HK-2 (cell line): ENCODE measurements around the gene HOXA3.

Source experiments
- DNase-seq: peaks from one replicate; pipeline ENCODE4 v3.0.0-alpha.2; 2018; ENCODE audit not compliant: unreplicated experiment

Gene HOXA3

DNA sequence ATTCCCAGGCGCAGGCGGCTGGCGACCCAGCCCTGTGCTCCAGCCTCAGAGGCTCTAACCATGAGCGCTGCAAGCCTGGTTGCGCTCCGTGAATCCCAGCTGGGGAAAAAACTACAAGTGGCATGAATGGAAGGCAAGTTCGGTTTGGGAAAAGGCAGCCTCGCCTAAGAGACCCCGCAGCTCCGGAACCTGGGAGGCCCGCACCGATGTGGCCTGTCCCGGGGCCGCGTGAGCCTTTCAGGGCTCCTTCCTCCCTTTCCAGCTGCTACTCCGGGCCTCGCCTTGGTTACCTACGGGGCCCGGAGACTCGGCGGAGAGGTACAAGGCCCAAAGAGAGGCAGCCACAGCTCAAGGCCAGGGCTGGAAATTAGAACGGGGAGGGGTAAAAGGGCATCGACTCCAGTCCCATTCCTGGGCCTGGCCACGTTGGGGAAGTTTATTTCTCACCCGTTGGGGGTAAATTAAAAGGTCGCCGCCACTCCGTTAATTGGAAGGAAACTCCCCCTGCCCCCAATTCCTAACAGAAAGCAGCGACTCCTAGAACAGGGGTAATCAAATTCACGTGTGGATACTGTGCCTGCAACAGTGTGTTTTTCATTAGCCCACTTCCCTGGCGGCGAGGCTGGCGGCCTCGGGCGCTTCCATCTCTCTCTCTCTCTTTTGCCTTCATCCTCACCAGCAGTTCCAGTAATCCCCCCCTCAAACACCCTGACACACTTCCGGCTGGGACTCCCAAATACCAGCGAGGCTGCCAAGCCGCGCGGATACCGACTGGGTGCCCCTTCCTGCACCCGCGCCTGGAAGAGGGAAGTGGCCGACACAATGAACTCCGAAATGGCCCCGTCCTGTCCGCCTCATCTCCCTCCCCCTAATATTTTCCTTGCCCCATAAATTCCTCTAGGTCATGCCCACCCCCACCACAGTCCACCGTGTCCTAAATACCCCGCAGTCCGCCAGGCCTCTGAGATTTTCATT, 14.4 kb upstream of the HOXA3 start:
- DNase-seq, result peak; percentile 83

DNA sequence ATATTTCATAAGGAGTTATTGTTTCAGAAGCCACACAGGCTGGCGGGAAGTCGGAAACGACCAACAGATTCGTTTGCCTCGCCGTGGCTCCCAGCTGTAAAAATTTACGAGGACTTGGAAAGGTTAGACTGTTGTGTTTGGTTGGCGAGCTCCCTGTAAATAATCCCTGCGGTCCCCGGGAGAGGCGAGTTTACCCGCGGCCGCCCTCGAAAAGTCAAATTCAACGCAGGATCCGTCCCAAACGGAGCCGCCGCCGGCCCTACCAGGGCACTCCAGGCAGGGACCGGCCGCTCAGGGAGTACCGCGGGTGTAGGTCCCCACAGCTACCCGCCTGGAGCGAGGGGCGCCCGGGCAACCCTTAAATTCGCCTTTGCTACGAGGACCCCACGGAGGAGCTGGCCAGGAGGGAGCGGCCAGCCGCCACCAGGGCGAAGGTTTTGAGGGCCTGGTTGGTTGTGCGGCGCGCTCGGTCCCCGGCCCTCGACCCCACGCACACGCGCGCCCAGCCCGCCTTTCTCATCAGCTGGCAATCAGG, 13.7 kb upstream of the HOXA3 start:
- peak; percentile 56 for DNase-seq

GRCh38 chr7:27165089-27165995, 13.0 kb upstream of the HOXA3 start, which contains the start of gene HOXA9:
HOXA9 (minus strand) TSS chr7:27165537; CDS start chr7:27165457, 80 bp downstream.
- peak; percentile 86 for DNase-seq

- peak; percentile 56 for DNase-seq
Observed at GRCh38 chr7:27164367-27165088, 12.1 kb upstream of the HOXA3 start.

- no peak for DNase-seq
Observed at GRCh38 chr7:27164045-27164366, 11.6 kb upstream of the HOXA3 start.

GRCh38 chr7:27163288-27164044, 11.1 kb upstream of the HOXA3 start:
- DNase-seq, result no peak

- no peak for DNase-seq
Observed at GRCh38 chr7:27162561-27163287, 10.3 kb upstream of the HOXA3 start.

GRCh38 chr7:27161721-27162560, 9.6 kb upstream of the HOXA3 start:
- DNase-seq, result no peak

- DNase-seq, result peak; percentile 76
Observed at GRCh38 chr7:27161214-27161720, 8.9 kb upstream of the HOXA3 start.

GRCh38 chr7:27160546-27161213, 8.3 kb upstream of the HOXA3 start:
- peak; percentile 94 for DNase-seq

GRCh38 chr7:27160145-27160545, 7.8 kb upstream of the HOXA3 start:
- DNase-seq, result no peak

GRCh38 chr7:27159266-27160144, 7.1 kb upstream of the HOXA3 start:
- peak; percentile 53 for DNase-seq

- no peak for DNase-seq
Observed at GRCh38 chr7:27158436-27159265, 6.3 kb upstream of the HOXA3 start.

GRCh38 chr7:27157702-27158431, 5.5 kb upstream of the HOXA3 start:
- DNase-seq, result no peak

GRCh38 chr7:27156916-27157701, 4.7 kb upstream of the HOXA3 start:
- DNase-seq, result no peak
